Measurements from ENCODE around the gene ACY1.

DNA sequence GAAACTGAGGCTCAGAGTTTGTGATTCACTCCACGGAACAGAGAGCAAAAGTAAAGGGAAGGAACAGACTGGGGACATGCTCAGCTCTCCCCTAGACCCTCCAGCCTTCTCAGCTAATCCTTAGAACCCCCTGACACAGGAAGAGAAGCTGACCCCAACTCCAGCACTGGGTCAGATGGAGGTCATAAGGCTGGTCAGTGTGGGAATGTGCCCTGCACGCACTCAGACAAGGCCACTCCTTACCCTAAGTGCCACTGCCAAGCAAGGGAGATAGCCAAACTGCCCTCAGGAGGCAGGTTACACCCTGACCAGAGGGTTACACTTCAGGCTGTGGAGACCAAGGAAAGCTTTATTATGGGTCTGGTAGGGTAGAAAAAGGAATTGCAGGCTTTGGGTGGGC, 11.2 kb downstream of the ACY1 start:
- TF ChIP-seq POLR2A (IDR thresholded peaks at IDR 0.05) (no peak), CTCF (IDR thresholded peaks at IDR 0.05) (no peak)
